Panc1 (cell line): Measurements from ENCODE around the gene B4GALNT4.

Experiments used
- CTCF ChIP-seq: fragments of 450-650 bp; IDR thresholded peaks from 2 replicates; pipeline ENCODE4 v1.5.1; 2017; ENCODE audit warnings: mild to moderate bottlenecking
- POLR2AphosphoS5 ChIP-seq: IDR thresholded peaks from 2 replicates; pipeline ENCODE4 v1.6.1; 2012; ENCODE audit warnings: mild to moderate bottlenecking, low read depth, low read length, moderate library complexity
- REST ChIP-seq, 2 experiments: IDR thresholded peaks; 2 replicates each; pipeline ENCODE4 v1.6.1; 2011 to 2012; ENCODE audit warnings: low read depth in 2 of 2, control low read depth in 1 of 2, low read length in 1 of 2, mild to moderate bottlenecking in 1 of 2, moderate library complexity in 1 of 2; ENCODE audit not compliant: insufficient read depth in 1 of 2
- TCF7L2 ChIP-seq: IDR thresholded peaks from 2 replicates; pipeline ENCODE4 v1.6.1; 2011; ENCODE audit warnings: mild to moderate bottlenecking, low read depth, low read length, inconsistent platforms

GRCh38 chr11:381501-382072 lies 12.3 kb downstream of the B4GALNT4 start:
- TF ChIP-seq CTCF (no peak), REST (IDR thresholded peaks at IDR 0.05; ENCODE audit: insufficient read depth in 1 of 2, low read depth in 2 of 2, low read length in 1 of 2) (no peak), POLR2AphosphoS5 (no peak), TCF7L2 (no peak)
